Lower leg skin (tissue), 4 donors: ENCODE measurements around the gene UBE2E2. TPM values are rescaled to one million over a fixed set of nuclear protein-coding genes. Genes with fewer than 3 reads are reported as not detected.

Experiments used
- DNase-seq, 2 donors: peaks; one replicate each; pipeline ENCODE4 v3.0.0-alpha.2; 2019; ENCODE audit warnings: low spot score in 2 of 2
- H3K4me3 ChIP-seq: fragments of 200-600 bp; sonication (generic); 2 replicates; pipeline ENCODE4 v1.5.1; 2017; ENCODE audit warnings: mild to moderate bottlenecking, low read depth; ENCODE audit not compliant: poor library complexity, severe bottlenecking
- CTCF ChIP-seq, 3 donors: fragments of 450-650 bp; IDR thresholded peaks; one replicate each; pipeline ENCODE4 v1.5.1; 2016; ENCODE audit warnings: antibody characterized with exemption in 3 of 3, mild to moderate bottlenecking in 3 of 3, moderate library complexity in 2 of 3
- POLR2A ChIP-seq, 2 donors: fragments of 450-650 bp; IDR thresholded peaks; one replicate each; pipeline ENCODE4 v1.6.1; 2016 to 2017; ENCODE audit warnings: antibody characterized with exemption in 2 of 2, mild to moderate bottlenecking in 1 of 2, moderate library complexity in 1 of 2
- WGBS, 2 donors: methylation state at CpG; one replicate each; pipeline ENCODE4 v1.1.5; 2018; 5-methylcytosine and 5-hydroxymethylcytosine counted together
- intact Hi-C: fragments of 100-400 bp; cut with DNase I; formaldehyde crosslinking; loops from one replicate; pipeline ENCODE4 v1.15.0; 2023; ENCODE audit warnings: low total_unique reads
- total RNA-seq, 4 donors: library from RNA; depleted of rRNA; stranded (reverse); fragments of >200 nt; gene quantifications; one replicate each; pipeline ENCODE4 v1.1.0, GENCODE V29; 2016

The UBE2E2 gene
- total RNA-seq: 10 to 100 TPM; 20.0 to 54.7 (median 33.3) TPM

- WGBS, 2 donors: 1 to 2% methylated on average over 53 to 60 of the region's 101 CpGs
- DNase-seq: peak; percentile 35 to 93
- intact Hi-C loops: no loop called here
Measured at GRCh38 chr3:23202921-23203707, at the start of gene UBE2E2. Gene UBE2E2, plus strand, starts transcription at chr3:23203327.

DNA sequence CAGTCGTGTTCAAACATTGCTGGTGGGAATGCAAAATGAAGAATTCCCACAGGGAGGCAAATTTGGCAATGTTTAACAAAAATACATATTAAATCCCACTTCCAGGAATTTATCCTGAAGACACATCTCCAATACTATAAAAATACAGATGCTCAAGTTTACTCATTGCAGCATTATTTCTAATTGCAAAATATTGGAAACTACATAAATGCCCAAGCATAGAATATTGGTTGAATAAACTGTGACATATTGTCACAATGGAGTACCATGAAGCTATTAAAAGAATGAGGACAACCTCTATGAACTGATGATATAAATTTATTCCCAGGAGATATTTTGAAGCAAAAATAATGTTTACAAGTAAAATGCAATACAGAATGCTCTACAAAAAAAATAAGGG is 49.7 kb upstream of the UBE2E2 start:
- 61 to 73% methylated on average over 1 of the region's 1 CpG for WGBS, 2 donors
- DNase-seq: no peak
- intact Hi-C loops: no loop called here
- TF ChIP-seq POLR2A (IDR thresholded peaks at IDR 0.05) (no peak), CTCF (IDR thresholded peaks at IDR 0.05) (no peak)
- no peak overlapping the region for H3K4me3 ChIP-seq

More at GRCh38 chr3:23202921-23203707, at the start of gene UBE2E2:
- no peak for TF ChIP-seq POLR2A (IDR thresholded peaks at IDR 0.05)
- no peak for TF ChIP-seq CTCF (IDR thresholded peaks at IDR 0.05)
- H3K4me3 ChIP-seq: peak within 1 kb of the TSS; percentile 75

- intact Hi-C loops: no loop called here
- TF ChIP-seq POLR2A (IDR thresholded peaks at IDR 0.05): no peak
- TF ChIP-seq CTCF (IDR thresholded peaks at IDR 0.05): no peak
- 19 to 33% methylated on average over 3 of the region's 3 CpGs for WGBS, 2 donors
- no peak overlapping the region for H3K4me3 ChIP-seq
- no peak for DNase-seq
Measured at GRCh38 chr3:23157331-23157730, 45.8 kb upstream of the UBE2E2 start.

GRCh38 chr3:23159929-23160328 is 43.2 kb upstream of the UBE2E2 start:
- 12% methylated on average over 2 of the region's 2 CpGs for WGBS, 2 donors
- intact Hi-C loops: no loop called here

GRCh38 chr3:23161308-23161707 is 41.8 kb upstream of the UBE2E2 start:
- 92 to 98% methylated on average over 2 of the region's 2 CpGs for WGBS, 2 donors
- no peak overlapping the region for H3K4me3 ChIP-seq
- intact Hi-C loops: no loop called here
- no peak for TF ChIP-seq POLR2A (IDR thresholded peaks at IDR 0.05)
- no peak for TF ChIP-seq CTCF (IDR thresholded peaks at IDR 0.05)
- DNase-seq: no peak

More at GRCh38 chr3:23159929-23160328, 43.2 kb upstream of the UBE2E2 start:
- DNase-seq: no peak
- TF ChIP-seq CTCF (IDR thresholded peaks at IDR 0.05) (no peak), POLR2A (IDR thresholded peaks at IDR 0.05) (no peak)
- no peak overlapping the region for H3K4me3 ChIP-seq
